ENCODE measurements around the gene SEPSECS.

- TF ChIP-seq POLR2A (IDR thresholded peaks at IDR 0.05; ENCODE audit: low read depth, low read length) (no peak), POLR2AphosphoS5 (IDR thresholded peaks at IDR 0.05; ENCODE audit: low read depth, low read length) (no peak), TAF1 (IDR thresholded peaks at IDR 0.05; ENCODE audit: borderline replicate concordance, low read depth, low read length) (no peak)
These were observed 59.5 kb downstream of the SEPSECS start for GRCh38 chr4:25100710-25101109.

Measured in GM12892 (cell line).